ENCODE data around the gene SMCO4.

Gene SMCO4

GRCh38 chr11:93525601-93526345 is 17.4 kb downstream of the SMCO4 start:
- DNase-seq (ENCODE audit: low read depth), result peak; percentile 61
- TF ChIP-seq CTCF (conservative IDR thresholded peaks at IDR 0.05; ENCODE audit: control insufficient read depth, insufficient read depth, low read depth, low read length), result no peak
- H3K4me3 ChIP-seq (ENCODE audit: control insufficient read depth, low read depth, low read length), result no peak overlapping the region

- no peak for DNase-seq (ENCODE audit: low read depth)
- no peak overlapping the region for H3K4me3 ChIP-seq (ENCODE audit: control insufficient read depth, low read depth, low read length)
- no peak for TF ChIP-seq CTCF (conservative IDR thresholded peaks at IDR 0.05; ENCODE audit: control insufficient read depth, insufficient read depth, low read depth, low read length)
Measured at GRCh38 chr11:93524858-93525257, 18.3 kb downstream of the SMCO4 start.

GRCh38 chr11:93524173-93524536 is 19.0 kb downstream of the SMCO4 start:
- no peak for DNase-seq (ENCODE audit: low read depth)
- no peak overlapping the region for H3K4me3 ChIP-seq (ENCODE audit: control insufficient read depth, low read depth, low read length)
- TF ChIP-seq CTCF (conservative IDR thresholded peaks at IDR 0.05; ENCODE audit: control insufficient read depth, insufficient read depth, low read depth, low read length), result no peak

- no peak overlapping the region for H3K4me3 ChIP-seq (ENCODE audit: control insufficient read depth, low read depth, low read length)
- no peak for DNase-seq (ENCODE audit: low read depth)
- TF ChIP-seq CTCF (conservative IDR thresholded peaks at IDR 0.05; ENCODE audit: control insufficient read depth, insufficient read depth, low read depth, low read length), result no peak
Measured at GRCh38 chr11:93520726-93521509, 22.3 kb downstream of the SMCO4 start.

GRCh38 chr11:93519179-93519578 is 24.0 kb downstream of the SMCO4 start:
- no peak overlapping the region for H3K4me3 ChIP-seq (ENCODE audit: control insufficient read depth, low read depth, low read length)
- TF ChIP-seq CTCF (conservative IDR thresholded peaks at IDR 0.05; ENCODE audit: control insufficient read depth, insufficient read depth, low read depth, low read length), result no peak
- no peak for DNase-seq (ENCODE audit: low read depth)

- TF ChIP-seq CTCF (conservative IDR thresholded peaks at IDR 0.05; ENCODE audit: control insufficient read depth, insufficient read depth, low read depth, low read length), result no peak
- no peak for DNase-seq (ENCODE audit: low read depth)
- H3K4me3 ChIP-seq (ENCODE audit: control insufficient read depth, low read depth, low read length), result no peak overlapping the region
Measured at GRCh38 chr11:93518081-93518480, 25.1 kb downstream of the SMCO4 start.
